ENCODE data around the gene LRRN3. TPM values are rescaled to one million over a fixed set of nuclear protein-coding genes. Genes with fewer than 3 reads are reported as not detected.

The LRRN3 gene
- total RNA-seq, 6 donors from 2014 or later, result 0.89 to 5.4 (median 2.6) TPM; not detected in 1

GRCh38 chr7:111108000-111108399 lies 17.1 kb downstream of the LRRN3 start:
- ATAC-seq (ENCODE audit: low FRiP score in 2 of 2), result no peak
- no peak for DNase-seq
- H3K9me3 ChIP-seq, result no peaks in the 10 kb centered on the region
- no peak overlapping the region for H3K4me3 ChIP-seq
- H3K4me1 ChIP-seq, result peaks cover 4 to 7% (median 5%) of the 10 kb centered on the region in 4 donors
- H3K36me3 ChIP-seq, result no peaks in the 10 kb centered on the region
- H3K27ac ChIP-seq, result no peak overlapping the region
- TF ChIP-seq CTCF (IDR thresholded peaks at IDR 0.05) (no peak), POLR2AphosphoS5 (IDR thresholded peaks at IDR 0.05) (no peak), POLR2A (IDR thresholded peaks at IDR 0.05) (no peak), EP300 (IDR thresholded peaks at IDR 0.05) (no peak)
- no peaks in the 10 kb centered on the region for H3K27me3 ChIP-seq
- 68 to 84% methylated on average over 1 of the region's 1 CpG for WGBS, 2 donors

- WGBS, 2 donors, result 70 to 78% methylated on average over 3 of the region's 3 CpGs
- no peak overlapping the region for H3K27ac ChIP-seq
- H3K4me3 ChIP-seq, result no peak overlapping the region
- H3K9me3 ChIP-seq, result no peaks in the 10 kb centered on the region
- no peak for TF ChIP-seq CTCF (IDR thresholded peaks at IDR 0.05)
- TF ChIP-seq EP300 (IDR thresholded peaks at IDR 0.05), result no peak
- TF ChIP-seq POLR2A (IDR thresholded peaks at IDR 0.05), result no peak
- no peak for TF ChIP-seq POLR2AphosphoS5 (IDR thresholded peaks at IDR 0.05)
- no peak for ATAC-seq (ENCODE audit: low FRiP score in 2 of 2)
- H3K4me1 ChIP-seq, result peaks cover 4 to 7% (median 7%) of the 10 kb centered on the region in 4 donors
- DNase-seq, result no peak
- no peaks in the 10 kb centered on the region for H3K27me3 ChIP-seq
- no peaks in the 10 kb centered on the region for H3K36me3 ChIP-seq
Measured at GRCh38 chr7:111108496-111108895, 17.6 kb downstream of the LRRN3 start.

- Histone ChIP-seq H3K27ac (no peak overlapping the region), H3K4me3 (no peak overlapping the region), H3K27me3 (no peaks in the 10 kb centered on the region), H3K36me3 (no peaks in the 10 kb centered on the region), H3K9me3 (no peaks in the 10 kb centered on the region), H3K4me1 (peaks cover 4 to 10% (median 7%) of the 10 kb centered on the region in 4 donors)
- no peak for TF ChIP-seq CTCF (IDR thresholded peaks at IDR 0.05)
- no peak for TF ChIP-seq POLR2AphosphoS5 (IDR thresholded peaks at IDR 0.05)
- TF ChIP-seq EP300 (IDR thresholded peaks at IDR 0.05), result no peak
- TF ChIP-seq POLR2A (IDR thresholded peaks at IDR 0.05), result no peak
- DNase-seq (no peak), ATAC-seq (ENCODE audit: low FRiP score in 2 of 2) (no peak)
- 48 to 75% methylated on average over 2 of the region's 2 CpGs for WGBS, 2 donors
Measured at GRCh38 chr7:111112439-111112838, 21.5 kb downstream of the LRRN3 start.

GRCh38 chr7:111113263-111114017 lies 22.5 kb downstream of the LRRN3 start:
- Histone ChIP-seq H3K4me3 (no peak overlapping the region), H3K27ac (no peak overlapping the region), H3K9me3 (no peaks in the 10 kb centered on the region), H3K27me3 (no peaks in the 10 kb centered on the region), H3K36me3 (no peaks in the 10 kb centered on the region), H3K4me1 (peaks cover 0 to 10% (median 0%) of the 10 kb centered on the region in 4 donors)
- DNase-seq (no peak), ATAC-seq (ENCODE audit: low FRiP score in 2 of 2) (peak in 1 of 2 donors; percentile 41)
- no peak for TF ChIP-seq CTCF (IDR thresholded peaks at IDR 0.05)
- 53 to 64% methylated on average over 1 of the region's 1 CpG for WGBS, 2 donors

GRCh38 chr7:111115966-111116365 lies 25.0 kb downstream of the LRRN3 start:
- ATAC-seq (ENCODE audit: low FRiP score in 2 of 2), result no peak
- 93 to 100% methylated on average over 2 of the region's 2 CpGs for WGBS, 2 donors
- TF ChIP-seq EP300 (IDR thresholded peaks at IDR 0.05) (no peak), POLR2AphosphoS5 (IDR thresholded peaks at IDR 0.05) (no peak), POLR2A (IDR thresholded peaks at IDR 0.05) (no peak), CTCF (IDR thresholded peaks at IDR 0.05) (no peak)
- Histone ChIP-seq H3K9me3 (no peaks in the 10 kb centered on the region), H3K27me3 (no peaks in the 10 kb centered on the region), H3K4me1 (peaks cover 0 to 10% (median 0%) of the 10 kb centered on the region in 4 donors), H3K36me3 (no peaks in the 10 kb centered on the region), H3K27ac (no peak overlapping the region), H3K4me3 (no peak overlapping the region)
- DNase-seq, result no peak

Measured in upper lobe of left lung (tissue), 6 donors.